ENCODE results near the gene KY. TPM values are rescaled to one million over a fixed set of nuclear protein-coding genes. Genes with fewer than 3 reads are reported as not detected.

The KY gene
- total and polyA plus RNA-seq, 10 of the 15 experiments (the other 5 are each of a cell fraction or from before 2014, with no cell fraction given), result 0.04 to 0.11 TPM; not detected in 8

DNA sequence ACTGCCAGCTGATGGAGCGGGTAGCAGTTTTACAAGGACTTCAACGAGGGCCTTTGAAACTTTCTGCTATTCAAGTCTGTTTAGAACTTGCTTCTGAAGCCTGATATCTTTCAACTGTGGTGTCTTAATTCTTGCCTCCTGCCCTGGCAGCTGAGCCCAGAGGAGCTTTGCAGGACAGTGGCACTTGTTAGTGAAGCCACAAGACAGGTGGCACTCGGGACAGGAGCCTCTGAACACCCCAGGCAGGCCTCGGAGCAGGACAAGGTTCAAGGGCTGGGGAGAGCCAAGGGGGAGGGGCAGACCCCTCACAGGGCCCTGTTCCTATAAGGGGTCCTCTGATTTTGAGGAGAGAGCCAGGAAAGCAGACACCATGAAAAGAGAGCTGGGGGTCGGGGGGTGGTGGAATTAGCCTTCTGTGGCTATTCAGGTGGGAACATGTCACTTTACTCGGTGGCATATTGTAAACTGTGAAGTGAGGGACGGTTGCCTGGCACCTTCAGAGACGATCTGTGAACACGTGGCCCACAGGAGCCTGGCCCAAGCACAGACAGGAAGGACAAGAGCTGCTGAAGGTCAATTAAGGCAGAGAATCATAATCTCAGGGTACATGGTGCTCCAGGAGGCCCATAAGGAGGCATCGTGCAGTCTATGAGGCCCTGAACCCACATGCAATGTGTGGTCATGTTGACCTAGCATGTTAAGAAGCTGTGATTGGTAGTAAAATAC is 30.1 kb upstream of the KY start:
- Histone ChIP-seq H4K20me1 (ENCODE audit: control insufficient read depth, insufficient read depth) (no peaks in the 10 kb centered on the region), H2AFZ (ENCODE audit: control insufficient read depth, low read depth, low read length) (no peak overlapping the region), H3K27ac (ENCODE audit: control insufficient read depth, insufficient read depth) (no peak overlapping the region), H3K36me3 (ENCODE audit: control insufficient read depth in 2 of 2, insufficient read depth in 2 of 2, low read length in 1 of 2) (no peaks in the 10 kb centered on the region), H3K9ac (ENCODE audit: control insufficient read depth, insufficient read depth, low read length) (no peak overlapping the region), H3K4me1 (ENCODE audit: control insufficient read depth, insufficient read depth, low read length) (no peaks in the 10 kb centered on the region), H3K79me2 (ENCODE audit: control insufficient read depth, insufficient read depth, low read length) (no peaks in the 10 kb centered on the region), H3K9me3 (replicated peaks; ENCODE audit: control insufficient read depth, insufficient read depth, low read length) (no peaks in the 10 kb centered on the region; the same call in 1 of the 3 replicates), H3K4me2 (ENCODE audit: control insufficient read depth, insufficient read depth) (no peak overlapping the region), H3K4me3 (no peak overlapping the region), H3K27me3 (replicated peaks in 1 of 2; ENCODE audit: control insufficient read depth in 2 of 2, insufficient read depth in 2 of 2, low read length in 1 of 2) (peaks cover 0 to 3% of the 10 kb centered on the region in 2 experiments; a peak in 1 of 4 replicates)
- no peak for TF ChIP-seq TCF7 (IDR thresholded peaks at IDR 0.05; ENCODE audit: borderline replicate concordance)
- TF ChIP-seq, protein P1, sequence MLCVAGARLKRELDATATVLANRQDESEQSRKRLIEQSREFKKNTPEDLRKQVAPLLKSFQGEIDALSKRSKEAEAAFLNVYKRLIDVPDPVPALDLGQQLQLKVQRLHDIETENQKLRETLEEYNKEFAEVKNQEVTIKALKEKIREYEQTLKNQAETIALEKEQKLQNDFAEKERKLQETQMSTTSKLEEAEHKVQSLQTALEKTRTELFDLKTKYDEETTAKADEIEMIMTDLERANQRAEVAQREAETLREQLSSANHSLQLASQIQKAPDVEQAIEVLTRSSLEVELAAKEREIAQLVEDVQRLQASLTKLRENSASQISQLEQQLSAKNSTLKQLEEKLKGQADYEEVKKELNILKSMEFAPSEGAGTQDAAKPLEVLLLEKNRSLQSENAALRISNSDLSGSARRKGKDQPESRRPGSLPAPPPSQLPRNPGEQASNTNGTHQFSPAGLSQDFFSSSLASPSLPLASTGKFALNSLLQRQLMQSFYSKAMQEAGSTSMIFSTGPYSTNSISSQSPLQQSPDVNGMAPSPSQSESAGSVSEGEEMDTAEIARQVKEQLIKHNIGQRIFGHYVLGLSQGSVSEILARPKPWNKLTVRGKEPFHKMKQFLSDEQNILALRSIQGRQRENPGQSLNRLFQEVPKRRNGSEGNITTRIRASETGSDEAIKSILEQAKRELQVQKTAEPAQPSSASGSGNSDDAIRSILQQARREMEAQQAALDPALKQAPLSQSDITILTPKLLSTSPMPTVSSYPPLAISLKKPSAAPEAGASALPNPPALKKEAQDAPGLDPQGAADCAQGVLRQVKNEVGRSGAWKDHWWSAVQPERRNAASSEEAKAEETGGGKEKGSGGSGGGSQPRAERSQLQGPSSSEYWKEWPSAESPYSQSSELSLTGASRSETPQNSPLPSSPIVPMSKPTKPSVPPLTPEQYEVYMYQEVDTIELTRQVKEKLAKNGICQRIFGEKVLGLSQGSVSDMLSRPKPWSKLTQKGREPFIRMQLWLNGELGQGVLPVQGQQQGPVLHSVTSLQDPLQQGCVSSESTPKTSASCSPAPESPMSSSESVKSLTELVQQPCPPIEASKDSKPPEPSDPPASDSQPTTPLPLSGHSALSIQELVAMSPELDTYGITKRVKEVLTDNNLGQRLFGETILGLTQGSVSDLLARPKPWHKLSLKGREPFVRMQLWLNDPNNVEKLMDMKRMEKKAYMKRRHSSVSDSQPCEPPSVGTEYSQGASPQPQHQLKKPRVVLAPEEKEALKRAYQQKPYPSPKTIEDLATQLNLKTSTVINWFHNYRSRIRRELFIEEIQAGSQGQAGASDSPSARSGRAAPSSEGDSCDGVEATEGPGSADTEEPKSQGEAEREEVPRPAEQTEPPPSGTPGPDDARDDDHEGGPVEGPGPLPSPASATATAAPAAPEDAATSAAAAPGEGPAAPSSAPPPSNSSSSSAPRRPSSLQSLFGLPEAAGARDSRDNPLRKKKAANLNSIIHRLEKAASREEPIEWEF (IDR thresholded peaks at IDR 0.05; ENCODE audit: insufficient replicate concordance, low read depth, low read length), result no peak
- no peak for TF ChIP-seq ZBED1 (IDR thresholded peaks at IDR 0.05; ENCODE audit: borderline replicate concordance)
- TF ChIP-seq STAT1 (conservative IDR thresholded peaks at IDR 0.05), result no peak
- no peak for TF ChIP-seq CEBPB (IDR thresholded peaks at IDR 0.05; ENCODE audit: borderline replicate concordance in 1 of 2, low read depth in 2 of 2, low read length in 2 of 2)
- no peak for TF ChIP-seq IKZF1 (conservative IDR thresholded peaks at IDR 0.05)
- TF ChIP-seq RCOR1 (conservative IDR thresholded peaks at IDR 0.05; ENCODE audit: low read depth, low read length), result no peak
- no peak for TF ChIP-seq CBX5 (IDR thresholded peaks at IDR 0.05; ENCODE audit: low read depth)
- TF ChIP-seq HSF1 (IDR thresholded peaks at IDR 0.05; ENCODE audit: low read depth, low read length), result no peak
- no peak for TF ChIP-seq ETV6 (conservative IDR thresholded peaks at IDR 0.05 in 1 of 2, IDR thresholded peaks at IDR 0.05 in 1 of 2; ENCODE audit: borderline replicate concordance in 1 of 2, low read depth in 1 of 2)
- ChIA-PET SMC1A (ENCODE audit: uncharacterized antibody, unreplicated experiment) (no interaction called here), RAD21 (ENCODE audit: unreplicated experiment) (no interaction called here), CTCF (interaction anchor here (0.6 kb wide), 1 partner anchor 65 kb away, joined by 3 read pairs; no protein-coding TSS in a partner anchor), POLR2A (no interaction called here)
- no peak for FAIRE-seq
- ATAC-seq, result no peak
- BruUV-seq (replicated peaks), result no TSS peak
- no peak for DNase-seq (ENCODE audit: low read depth, low spot score)
- 5% methylated on average over 10 of the region's 10 CpGs for WGBS (ENCODE audit: insufficient coverage, insufficient replicate concordance, low lambda C conversion rate, missing lambda C conversion rate)
- in situ Hi-C loops (cut with MboI) (no loop called here), intact Hi-C loops (cut with micrococcal nuclease; ENCODE audit: unreplicated experiment) (no loop called here)
